ENCODE measurements around the gene DUSP19. TPM values are rescaled to one million over a fixed set of nuclear protein-coding genes. Genes with fewer than 3 reads are reported as not detected.

The DUSP19 gene
- total and polyA plus RNA-seq, 3 experiments from 2014 or later = 0.76 to 3.6 (median 3.5) TPM

DNA sequence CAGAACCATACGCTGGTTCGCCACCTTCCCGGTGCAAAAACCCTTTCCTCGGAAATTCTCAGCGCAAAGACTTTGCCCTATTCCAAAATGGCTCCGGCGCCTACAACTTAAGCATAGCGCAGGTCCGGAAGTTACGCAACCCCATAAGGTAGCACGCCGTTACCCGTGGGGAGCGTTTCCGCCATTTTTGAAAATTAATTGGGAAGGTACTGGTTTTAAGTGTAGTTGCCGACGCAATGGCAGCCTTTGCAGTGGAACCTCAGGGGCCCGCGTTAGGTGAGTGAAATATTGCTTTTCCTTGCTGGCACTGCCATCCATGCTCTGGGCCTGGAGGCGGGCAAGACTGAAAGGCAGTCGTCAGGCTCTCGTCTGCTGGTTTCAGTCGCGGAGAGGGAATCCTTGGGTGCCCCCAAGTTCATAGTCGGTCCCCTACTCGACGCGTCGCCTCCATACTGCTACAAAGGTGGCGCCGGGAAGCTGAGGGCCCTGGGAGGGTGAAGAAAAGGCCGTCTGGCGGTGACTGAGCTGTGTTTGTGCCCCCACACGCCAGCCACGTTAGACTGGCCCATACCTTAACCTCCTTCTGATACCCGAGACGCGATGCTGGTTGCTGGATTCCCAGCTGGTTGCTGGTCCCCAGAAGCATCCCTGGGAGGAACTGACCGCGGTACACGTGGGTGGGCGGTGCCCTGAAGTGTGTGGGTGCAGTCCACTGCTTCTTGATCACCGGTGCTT is 45.8 kb downstream of the DUSP19 start, which contains the start of gene NUP35:
TSS of gene NUP35 (plus strand) at position 222 of the 735 bp plus-strand sequence. CDS start at position 237, 15 bp downstream.
- peak; percentile 71 to 89 (median 83) for DNase-seq
- peaks cover 35 to 44% (median 36%) of the 10 kb centered on the region in 3 donors for H3K4me1 Mint-ChIP-seq
- Histone ChIP-seq H3K9me3 (ENCODE audit: low read length) (no peaks in the 10 kb centered on the region), H3K4me1 (ENCODE audit: insufficient read depth, low read length) (peaks cover 19% of the 10 kb centered on the region), H3K27ac (ENCODE audit: low read depth, low read length) (peak within 1 kb of the TSS; percentile 84), H3K36me3 (ENCODE audit: insufficient read depth, low read length) (peaks cover 9% of the 10 kb centered on the region), H3K4me3 (ENCODE audit: low read length) (peak within 1 kb of the TSS; percentile 100), H3K27me3 (ENCODE audit: insufficient read depth, low read length, poor library complexity, severe bottlenecking) (no peaks in the 10 kb centered on the region)
- CTCF ChIA-PET = no interaction called here
- peak within 1 kb of the TSS; percentile 95 to 98 (median 98) for H3K4me3 Mint-ChIP-seq
- peaks cover 4 to 22% of the 10 kb centered on the region in 2 donors for H3K27me3 Mint-ChIP-seq
- H3K27ac Mint-ChIP-seq = peak within 1 kb of the TSS; percentile 91 to 98 (median 98)
- H3K36me3 Mint-ChIP-seq = peaks cover 0 to 25% (median 6%) of the 10 kb centered on the region in 3 donors
- no peaks in the 10 kb centered on the region for H3K9me3 Mint-ChIP-seq
- POLR2A ChIA-PET = no interaction called here

DNA sequence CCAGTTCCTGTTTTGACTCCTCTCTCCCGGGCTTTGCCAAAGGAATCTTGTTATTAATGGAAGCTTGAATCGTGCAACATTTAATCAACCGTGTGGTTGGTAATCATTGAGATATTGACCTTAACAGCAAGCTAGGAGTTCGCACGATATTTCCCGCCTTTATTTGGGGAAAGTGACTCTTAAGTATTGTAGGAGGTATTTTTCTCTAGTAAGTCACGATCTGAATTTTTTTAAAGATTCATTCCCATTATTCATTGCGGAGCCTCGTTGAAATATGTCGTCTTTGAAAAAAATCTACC is 46.4 kb downstream of the DUSP19 start:
- Histone ChIP-seq H3K4me1 (ENCODE audit: insufficient read depth, low read length) (peaks cover 19% of the 10 kb centered on the region), H3K4me3 (ENCODE audit: low read length) (peak overlapping the region; percentile 100), H3K27ac (ENCODE audit: low read depth, low read length) (peak overlapping the region; percentile 84), H3K9me3 (ENCODE audit: low read length) (no peaks in the 10 kb centered on the region), H3K36me3 (ENCODE audit: insufficient read depth, low read length) (peaks cover 9% of the 10 kb centered on the region), H3K27me3 (ENCODE audit: insufficient read depth, low read length, poor library complexity, severe bottlenecking) (no peaks in the 10 kb centered on the region)
- H3K4me3 Mint-ChIP-seq = peak overlapping the region; percentile 95 to 98 (median 98)
- H3K36me3 Mint-ChIP-seq = peaks cover 0 to 30% (median 6%) of the 10 kb centered on the region in 3 donors
- DNase-seq = no peak
- H3K9me3 Mint-ChIP-seq = no peaks in the 10 kb centered on the region
- ChIA-PET CTCF (no interaction called here), POLR2A (no interaction called here)
- H3K4me1 Mint-ChIP-seq = peaks cover 35 to 44% (median 36%) of the 10 kb centered on the region in 3 donors
- peaks cover 4 to 18% of the 10 kb centered on the region in 2 donors for H3K27me3 Mint-ChIP-seq
- peak overlapping the region; percentile 91 to 98 (median 98) for H3K27ac Mint-ChIP-seq

DNA sequence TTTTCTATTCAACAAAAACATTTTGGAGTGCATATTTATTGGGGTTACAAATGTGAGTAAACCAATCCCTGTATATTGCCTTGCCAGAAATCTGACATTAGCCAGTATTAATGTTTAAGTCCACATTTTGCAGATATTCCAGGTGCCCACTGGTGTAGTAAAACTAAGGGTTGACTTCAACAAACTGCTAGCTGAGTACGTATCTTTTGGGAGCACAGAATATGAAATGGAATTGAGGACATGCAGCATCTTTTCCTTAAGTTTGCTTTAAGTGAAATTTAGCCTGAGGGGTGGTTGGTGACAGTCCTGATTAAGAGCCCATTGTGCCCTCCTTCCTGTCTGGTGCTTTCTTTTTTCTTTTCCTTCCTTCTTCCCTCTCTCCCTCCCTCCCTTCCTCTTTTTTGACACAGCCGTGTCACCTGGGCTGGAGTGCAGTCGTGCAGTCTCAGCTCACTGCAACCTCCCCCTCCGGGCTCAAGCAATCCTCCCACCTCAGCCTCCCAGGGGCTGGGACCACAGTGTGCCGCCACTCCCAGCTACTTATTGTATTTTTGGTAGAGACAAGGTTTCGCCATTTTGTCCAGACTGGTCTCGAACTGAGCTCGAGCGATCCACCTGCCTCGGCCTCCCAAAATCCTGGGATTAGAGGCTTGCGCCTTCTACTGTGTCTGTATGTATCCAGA is 47.3 kb downstream of the DUSP19 start:
- Histone ChIP-seq H3K4me3 (ENCODE audit: low read length) (no peak overlapping the region), H3K27ac (ENCODE audit: low read depth, low read length) (peak overlapping the region; percentile 12), H3K4me1 (ENCODE audit: insufficient read depth, low read length) (peaks cover 19% of the 10 kb centered on the region), H3K9me3 (ENCODE audit: low read length) (no peaks in the 10 kb centered on the region), H3K36me3 (ENCODE audit: insufficient read depth, low read length) (peaks cover 9% of the 10 kb centered on the region), H3K27me3 (ENCODE audit: insufficient read depth, low read length, poor library complexity, severe bottlenecking) (no peaks in the 10 kb centered on the region)
- Mint-ChIP-seq H3K9me3 (no peaks in the 10 kb centered on the region), H3K27ac (peak overlapping the region in 4 of 8 donors; percentile 74 to 98 (median 94)), H3K36me3 (peaks cover 0 to 36% (median 6%) of the 10 kb centered on the region in 3 donors), H3K4me1 (peaks cover 35 to 44% (median 43%) of the 10 kb centered on the region in 3 donors), H3K4me3 (peak overlapping the region; percentile 95 to 98 (median 98)), H3K27me3 (peaks cover 4 to 10% of the 10 kb centered on the region in 2 donors)
- no peak for DNase-seq
- ChIA-PET POLR2A (no interaction called here), CTCF (no interaction called here)

DNA sequence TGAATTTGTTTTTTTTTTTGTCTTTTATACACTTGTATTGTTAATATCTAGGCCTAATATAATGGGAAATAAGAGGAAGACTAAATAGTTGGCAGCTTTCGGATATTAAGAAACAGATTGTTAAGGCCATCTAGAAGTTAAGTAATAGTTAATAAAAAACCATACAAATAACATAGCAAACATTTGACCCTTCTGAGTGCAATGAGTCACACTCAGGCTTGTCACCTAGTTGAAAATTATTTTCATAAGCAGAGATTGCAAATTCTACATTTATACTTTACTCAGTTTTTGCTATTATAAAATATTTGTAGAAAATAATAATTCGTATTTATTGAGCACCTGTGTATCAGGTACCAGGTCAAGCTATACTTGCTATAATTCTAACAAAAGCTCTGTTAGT is 48.1 kb downstream of the DUSP19 start:
- POLR2A ChIA-PET = no interaction called here
- Mint-ChIP-seq H3K27ac (no peak overlapping the region), H3K36me3 (peaks cover 0 to 44% (median 9%) of the 10 kb centered on the region in 3 donors), H3K4me3 (peak overlapping the region in 4 of 7 donors; percentile 55 to 98 (median 98)), H3K27me3 (peaks cover 0 to 5% of the 10 kb centered on the region in 2 donors), H3K9me3 (no peaks in the 10 kb centered on the region), H3K4me1 (peaks cover 36 to 51% (median 51%) of the 10 kb centered on the region in 3 donors)
- no peaks in the 10 kb centered on the region for H3K27me3 ChIP-seq (ENCODE audit: insufficient read depth, low read length, poor library complexity, severe bottlenecking)
- H3K27ac ChIP-seq (ENCODE audit: low read depth, low read length) = no peak overlapping the region
- CTCF ChIA-PET = no interaction called here
- H3K4me3 ChIP-seq (ENCODE audit: low read length) = no peak overlapping the region
- DNase-seq = no peak
- H3K36me3 ChIP-seq (ENCODE audit: insufficient read depth, low read length) = peaks cover 9% of the 10 kb centered on the region
- no peaks in the 10 kb centered on the region for H3K9me3 ChIP-seq (ENCODE audit: low read length)
- peaks cover 19% of the 10 kb centered on the region for H3K4me1 ChIP-seq (ENCODE audit: insufficient read depth, low read length)

DNA sequence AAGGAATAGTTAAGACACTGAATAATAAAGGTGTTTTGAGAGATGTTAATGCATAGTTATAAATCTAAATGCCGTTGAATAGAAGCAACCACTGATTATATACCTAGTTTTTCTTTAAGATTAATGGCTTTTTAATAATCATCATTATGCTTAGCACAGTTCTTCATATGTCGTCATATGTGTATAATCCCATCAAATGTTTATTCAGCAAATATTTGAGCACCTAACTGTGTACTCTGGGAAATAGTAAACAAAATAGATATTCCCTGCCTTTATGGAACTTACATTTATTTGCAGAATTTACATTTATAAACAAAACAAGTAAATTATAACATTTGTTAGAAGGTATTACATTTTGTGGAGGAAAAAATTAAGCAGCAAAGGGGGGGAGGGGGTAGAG is 55.5 kb downstream of the DUSP19 start:
- H3K4me1 ChIP-seq (ENCODE audit: insufficient read depth, low read length) = no peaks in the 10 kb centered on the region
- ChIA-PET POLR2A (no interaction called here), CTCF (no interaction called here)
- H3K36me3 Mint-ChIP-seq = peaks cover 8 to 64% (median 18%) of the 10 kb centered on the region in 3 donors
- no peak overlapping the region for H3K4me3 ChIP-seq (ENCODE audit: low read length)
- no peak overlapping the region for H3K27ac Mint-ChIP-seq
- no peaks in the 10 kb centered on the region for H3K9me3 Mint-ChIP-seq
- no peaks in the 10 kb centered on the region for H3K27me3 Mint-ChIP-seq
- H3K36me3 ChIP-seq (ENCODE audit: insufficient read depth, low read length) = peaks cover under 1% of the 10 kb centered on the region
- H3K4me1 Mint-ChIP-seq = peaks cover 17 to 21% (median 18%) of the 10 kb centered on the region in 3 donors
- H3K27me3 ChIP-seq (ENCODE audit: insufficient read depth, low read length, poor library complexity, severe bottlenecking) = no peaks in the 10 kb centered on the region
- no peak overlapping the region for H3K4me3 Mint-ChIP-seq
- H3K9me3 ChIP-seq (ENCODE audit: low read length) = no peaks in the 10 kb centered on the region
- DNase-seq = no peak
- no peak overlapping the region for H3K27ac ChIP-seq (ENCODE audit: low read depth, low read length)

DNA sequence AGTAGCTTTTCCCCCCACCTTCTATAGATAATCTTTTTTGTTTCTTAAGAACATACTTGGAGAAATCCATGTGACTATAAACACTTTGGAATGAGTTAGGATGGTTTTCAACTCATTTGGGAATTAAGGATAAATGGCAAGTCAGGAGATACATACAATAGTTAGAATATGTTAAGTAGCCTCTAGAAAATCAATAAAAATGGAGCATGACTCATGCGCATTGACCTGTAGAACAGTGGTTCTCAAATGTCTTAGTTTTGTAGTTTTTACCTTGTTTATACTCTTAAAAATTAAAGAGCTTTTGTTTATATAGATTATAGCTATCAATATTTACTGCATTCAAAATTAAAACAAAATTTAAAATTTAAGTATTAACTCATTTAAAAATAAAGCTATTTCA is 70.4 kb downstream of the DUSP19 start:
- no peaks in the 10 kb centered on the region for H3K9me3 ChIP-seq (ENCODE audit: low read length)
- Mint-ChIP-seq H3K4me1 (peaks cover 15 to 28% (median 23%) of the 10 kb centered on the region in 3 donors), H3K9me3 (peaks cover 0 to 6% (median 0%) of the 10 kb centered on the region in 5 donors), H3K36me3 (peaks cover 16 to 78% (median 23%) of the 10 kb centered on the region in 3 donors), H3K27ac (no peak overlapping the region), H3K27me3 (no peaks in the 10 kb centered on the region), H3K4me3 (no peak overlapping the region)
- no peak overlapping the region for H3K4me3 ChIP-seq (ENCODE audit: low read length)
- DNase-seq = no peak
- no peaks in the 10 kb centered on the region for H3K4me1 ChIP-seq (ENCODE audit: insufficient read depth, low read length)
- CTCF ChIA-PET = no interaction called here
- H3K27ac ChIP-seq (ENCODE audit: low read depth, low read length) = no peak overlapping the region
- POLR2A ChIA-PET = no interaction called here
- no peaks in the 10 kb centered on the region for H3K27me3 ChIP-seq (ENCODE audit: insufficient read depth, low read length, poor library complexity, severe bottlenecking)
- peaks cover 4% of the 10 kb centered on the region for H3K36me3 ChIP-seq (ENCODE audit: insufficient read depth, low read length)

DNA sequence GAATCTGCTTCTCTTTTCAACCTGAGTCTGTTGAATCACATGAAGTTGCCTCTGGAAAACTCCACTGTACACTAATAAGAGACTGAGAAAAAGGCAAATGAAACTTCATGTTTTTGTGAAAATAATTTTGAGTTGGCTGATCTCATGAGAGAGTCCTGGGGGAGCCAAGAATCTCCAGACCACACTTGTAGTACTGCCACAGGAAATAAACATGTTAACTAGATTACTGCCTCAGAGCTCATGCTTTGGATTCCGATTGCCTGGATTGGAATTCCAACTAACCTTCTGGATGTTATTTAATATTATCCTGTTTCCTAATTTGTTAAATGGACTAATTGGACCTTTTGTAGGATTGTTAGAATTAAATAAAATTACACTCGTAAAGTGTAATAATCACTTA is 70.9 kb downstream of the DUSP19 start:
- peaks cover 4% of the 10 kb centered on the region for H3K36me3 ChIP-seq (ENCODE audit: insufficient read depth, low read length)
- H3K27ac ChIP-seq (ENCODE audit: low read depth, low read length) = no peak overlapping the region
- H3K4me1 ChIP-seq (ENCODE audit: insufficient read depth, low read length) = no peaks in the 10 kb centered on the region
- ChIA-PET POLR2A (no interaction called here), CTCF (no interaction called here)
- no peaks in the 10 kb centered on the region for H3K27me3 Mint-ChIP-seq
- peaks cover 10 to 78% (median 19%) of the 10 kb centered on the region in 3 donors for H3K36me3 Mint-ChIP-seq
- DNase-seq = no peak
- H3K4me3 Mint-ChIP-seq = no peak overlapping the region
- H3K4me1 Mint-ChIP-seq = peaks cover 15 to 28% (median 22%) of the 10 kb centered on the region in 3 donors
- H3K9me3 Mint-ChIP-seq = peaks cover 0 to under 1% (median 0%) of the 10 kb centered on the region in 5 donors
- H3K9me3 ChIP-seq (ENCODE audit: low read length) = no peaks in the 10 kb centered on the region
- no peaks in the 10 kb centered on the region for H3K27me3 ChIP-seq (ENCODE audit: insufficient read depth, low read length, poor library complexity, severe bottlenecking)
- H3K4me3 ChIP-seq (ENCODE audit: low read length) = no peak overlapping the region
- no peak overlapping the region for H3K27ac Mint-ChIP-seq
